ENCODE results near the gene PLCB4.

DNA sequence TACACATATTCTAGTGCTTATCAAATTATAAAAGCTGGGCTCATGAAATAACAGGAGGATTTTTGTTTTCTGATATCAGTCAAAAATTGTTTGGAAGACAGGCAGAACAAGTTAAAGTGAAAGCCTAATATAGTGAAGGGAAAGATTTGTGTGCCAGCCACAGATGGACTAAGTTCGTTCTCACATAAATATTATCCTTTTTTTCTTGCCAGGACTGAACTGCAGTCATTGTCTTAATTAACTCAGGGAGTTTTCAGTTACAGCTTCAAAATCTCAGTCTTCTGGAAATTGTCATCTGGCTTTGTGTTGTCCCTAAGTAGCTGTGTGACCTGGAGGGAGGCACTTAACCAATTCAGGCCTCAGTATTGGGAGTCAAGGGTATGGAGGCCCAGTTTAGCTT lies 40.7 kb downstream of the PLCB4 start:
- no peak for TF ChIP-seq CTCF (IDR thresholded peaks at IDR 0.05)
- TF ChIP-seq POLR2A (IDR thresholded peaks at IDR 0.05): no peak
